GM19023 (cell line): ENCODE results near the gene GOLGA6C.
"Not testable (repeated sequence)": the region's sequence is repeated elsewhere in the genome, so short reads cannot be mapped to it uniquely, and the experiment has no call there.

ENCODE experiments used
- ATAC-seq: cut with Tn5 transposase; IDR thresholded peaks from one replicate; pipeline ENCODE4 v1.9.1; 2021; ENCODE audit warnings: mild to moderate bottlenecking, moderate library complexity; ENCODE audit not compliant: unreplicated experiment

GOLGA6C gene

DNA sequence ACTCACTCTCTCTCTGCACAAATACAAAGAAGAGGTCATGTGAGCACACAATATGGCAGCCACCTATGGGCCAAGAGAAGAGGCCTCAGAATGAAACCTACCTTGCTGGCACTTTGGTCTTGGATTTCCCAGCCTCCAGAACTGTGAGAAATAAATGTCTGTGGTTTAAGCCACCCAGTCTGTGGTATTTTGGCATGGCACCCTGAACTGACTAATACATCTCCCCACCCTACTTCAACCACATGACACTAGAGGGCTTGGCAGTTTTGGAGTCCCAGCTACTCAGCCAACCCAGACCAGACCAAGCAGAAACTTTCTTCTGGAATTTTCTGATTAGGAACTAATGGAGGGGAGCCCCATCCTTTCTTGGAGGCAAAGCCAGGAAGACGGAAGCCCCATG lies 54.4 kb downstream of the GOLGA6C start:
- ATAC-seq, result not testable (repeated sequence)

- no peak for ATAC-seq
These were observed 55.1 kb downstream of the GOLGA6C start for GRCh38 chr15:75313116-75313845.

DNA sequence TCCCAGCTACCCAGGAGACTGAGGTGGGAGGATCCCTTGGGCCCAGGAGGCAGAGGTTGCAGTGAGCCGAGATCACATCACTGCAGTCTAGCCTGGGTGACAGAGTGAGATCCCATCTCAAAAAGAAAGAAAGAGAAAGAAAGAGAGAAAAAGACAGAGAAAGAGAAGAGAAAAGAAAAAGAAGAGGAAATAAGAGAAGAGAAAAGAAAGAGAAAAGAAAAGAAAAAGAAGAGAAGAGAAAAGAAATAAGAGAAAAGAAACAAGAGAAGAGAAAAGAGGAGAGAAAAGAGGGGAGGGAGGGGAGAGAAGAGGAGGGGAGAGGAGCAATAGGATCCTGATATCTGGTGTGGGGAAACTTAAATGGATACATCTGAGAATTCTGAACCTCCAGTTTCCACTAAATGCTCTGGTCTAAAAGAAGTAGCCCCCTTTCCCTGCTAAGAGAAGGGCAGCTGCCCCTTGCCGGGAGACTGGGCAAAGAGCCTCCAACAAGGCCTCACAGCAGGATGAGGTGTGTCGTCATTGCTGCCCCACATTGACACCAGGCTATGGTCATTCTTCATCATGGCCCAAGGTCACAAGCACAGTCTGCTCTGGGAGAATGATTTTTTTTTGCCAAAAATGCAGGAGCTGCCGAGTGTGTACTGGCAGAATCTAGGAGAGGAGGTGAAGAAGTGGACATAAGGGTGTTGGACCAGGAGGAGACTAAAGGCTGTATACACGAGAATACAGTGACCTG lies 56.6 kb downstream of the GOLGA6C start:
- no peak for ATAC-seq

DNA sequence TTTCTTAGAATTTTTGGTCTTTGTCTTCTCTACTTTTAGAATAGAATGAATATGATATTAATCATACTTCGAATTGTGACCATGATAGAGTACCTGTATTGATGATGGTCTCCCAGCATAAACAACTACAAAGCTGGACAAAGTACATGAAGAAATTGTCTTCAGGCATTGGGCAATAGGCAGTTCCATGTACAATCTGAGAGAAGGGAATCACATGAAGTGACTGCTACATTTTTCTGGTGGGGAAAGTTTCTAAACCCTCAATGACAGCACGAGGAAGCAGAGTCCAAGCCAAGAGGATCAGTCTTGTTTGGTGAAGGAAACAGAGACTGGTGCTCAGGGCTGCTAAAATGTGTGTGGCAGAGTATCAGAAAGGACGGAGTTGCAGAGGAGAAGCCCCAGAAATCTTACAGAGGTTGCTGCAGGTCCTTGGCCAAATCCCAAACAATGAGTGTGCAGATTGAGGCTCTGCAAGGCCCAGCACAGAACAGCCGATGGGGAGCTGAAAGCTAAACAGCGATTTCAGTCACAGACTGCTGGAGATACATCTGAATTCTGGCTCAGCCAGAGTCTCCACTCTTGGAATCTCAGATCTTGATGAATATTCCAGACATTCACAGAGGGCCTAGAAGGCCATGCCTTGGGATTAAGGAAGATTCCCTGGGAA lies 61.2 kb downstream of the GOLGA6C start:
- not testable (repeated sequence) for ATAC-seq
